Breast epithelium (tissue), 3 donors: ENCODE results near the gene RUVBL2.

ENCODE experiments used
- POLR2A ChIP-seq: fragments of 450-650 bp; IDR thresholded peaks from one replicate; pipeline ENCODE4 v1.6.1; 2016; ENCODE audit warnings: antibody characterized with exemption, mild to moderate bottlenecking, moderate library complexity
- POLR2AphosphoS5 ChIP-seq, 3 donors: sonication (generic); formaldehyde crosslinking; IDR thresholded peaks; one replicate each; pipeline ENCODE4 v1.6.1; 2017; ENCODE audit warnings: antibody characterized with exemption in 3 of 3
- TF ChIP-seq, protein P1 (sequence below), 3 donors: fragments of 450-650 bp; IDR thresholded peaks; one replicate each; pipeline ENCODE4 v1.5.1; 2016 to 2017; ENCODE audit warnings: antibody characterized with exemption in 3 of 3, mild to moderate bottlenecking in 3 of 3, moderate library complexity in 3 of 3

DNA sequence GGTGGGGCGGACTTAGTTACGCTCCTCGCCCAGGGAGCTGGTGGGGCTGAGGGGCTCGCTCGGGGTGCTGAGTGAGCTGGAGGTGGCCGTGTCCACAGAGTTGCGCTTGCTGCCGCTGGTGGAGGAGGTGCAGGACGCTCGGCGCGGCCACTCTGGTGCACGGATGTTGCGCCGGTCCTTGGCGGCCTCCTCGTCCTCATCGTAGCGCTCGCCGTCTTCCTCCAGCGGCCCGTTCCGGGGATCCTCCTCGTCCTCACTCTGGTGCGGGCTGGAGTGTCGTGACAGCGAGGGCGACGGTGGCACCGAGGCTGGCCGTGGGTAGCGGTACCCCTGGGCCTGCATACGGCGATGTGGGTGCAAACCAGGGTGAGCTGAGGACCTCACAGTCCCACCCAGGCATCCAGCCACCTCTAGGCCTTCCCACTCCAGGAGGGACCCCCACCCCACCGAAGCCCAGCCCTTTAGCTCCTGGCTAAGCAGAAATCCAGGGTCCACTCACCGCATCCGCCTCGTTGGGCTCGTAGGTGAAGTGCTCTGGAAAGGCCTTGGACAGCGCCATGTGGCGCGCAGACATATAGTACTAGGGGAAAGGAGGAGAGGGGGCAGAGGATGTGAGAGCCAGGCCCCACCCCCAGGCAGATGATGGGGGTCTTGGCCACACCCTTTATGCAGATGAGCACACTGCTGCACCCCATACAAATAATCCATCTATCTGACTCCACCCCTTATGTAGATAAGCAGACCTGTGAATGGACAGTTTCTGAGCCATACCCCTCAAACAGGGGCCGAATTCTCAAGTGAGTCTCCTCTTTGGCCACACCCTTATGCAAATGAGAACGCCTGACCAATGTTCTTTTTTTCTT, 24.2 kb upstream of the RUVBL2 start:
- TF ChIP-seq, protein P1, sequence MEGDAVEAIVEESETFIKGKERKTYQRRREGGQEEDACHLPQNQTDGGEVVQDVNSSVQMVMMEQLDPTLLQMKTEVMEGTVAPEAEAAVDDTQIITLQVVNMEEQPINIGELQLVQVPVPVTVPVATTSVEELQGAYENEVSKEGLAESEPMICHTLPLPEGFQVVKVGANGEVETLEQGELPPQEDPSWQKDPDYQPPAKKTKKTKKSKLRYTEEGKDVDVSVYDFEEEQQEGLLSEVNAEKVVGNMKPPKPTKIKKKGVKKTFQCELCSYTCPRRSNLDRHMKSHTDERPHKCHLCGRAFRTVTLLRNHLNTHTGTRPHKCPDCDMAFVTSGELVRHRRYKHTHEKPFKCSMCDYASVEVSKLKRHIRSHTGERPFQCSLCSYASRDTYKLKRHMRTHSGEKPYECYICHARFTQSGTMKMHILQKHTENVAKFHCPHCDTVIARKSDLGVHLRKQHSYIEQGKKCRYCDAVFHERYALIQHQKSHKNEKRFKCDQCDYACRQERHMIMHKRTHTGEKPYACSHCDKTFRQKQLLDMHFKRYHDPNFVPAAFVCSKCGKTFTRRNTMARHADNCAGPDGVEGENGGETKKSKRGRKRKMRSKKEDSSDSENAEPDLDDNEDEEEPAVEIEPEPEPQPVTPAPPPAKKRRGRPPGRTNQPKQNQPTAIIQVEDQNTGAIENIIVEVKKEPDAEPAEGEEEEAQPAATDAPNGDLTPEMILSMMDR (IDR thresholded peaks at IDR 0.05): no peak
- TF ChIP-seq POLR2A (no peak), POLR2AphosphoS5 (IDR thresholded peaks at IDR 0.05) (no peak)
